Occipital lobe (tissue), 2 donors: ENCODE results near the gene RHBDL1. TPM values are rescaled to one million over a fixed set of nuclear protein-coding genes. Genes with fewer than 3 reads are reported as not detected.

ENCODE experiments used
- DNase-seq: peaks from one replicate; lab custom pipeline; 2025; lab: John Stamatoyannopoulos, UW
- total RNA-seq: library from RNA; depleted of rRNA; stranded (reverse); fragments of >200 nt; gene quantifications from one replicate; pipeline ENCODE4 v1.2.3, GENCODE V29; 2014

RHBDL1 gene
- total RNA-seq, 1 donor from 2014 or later = 1.4 TPM

DNA sequence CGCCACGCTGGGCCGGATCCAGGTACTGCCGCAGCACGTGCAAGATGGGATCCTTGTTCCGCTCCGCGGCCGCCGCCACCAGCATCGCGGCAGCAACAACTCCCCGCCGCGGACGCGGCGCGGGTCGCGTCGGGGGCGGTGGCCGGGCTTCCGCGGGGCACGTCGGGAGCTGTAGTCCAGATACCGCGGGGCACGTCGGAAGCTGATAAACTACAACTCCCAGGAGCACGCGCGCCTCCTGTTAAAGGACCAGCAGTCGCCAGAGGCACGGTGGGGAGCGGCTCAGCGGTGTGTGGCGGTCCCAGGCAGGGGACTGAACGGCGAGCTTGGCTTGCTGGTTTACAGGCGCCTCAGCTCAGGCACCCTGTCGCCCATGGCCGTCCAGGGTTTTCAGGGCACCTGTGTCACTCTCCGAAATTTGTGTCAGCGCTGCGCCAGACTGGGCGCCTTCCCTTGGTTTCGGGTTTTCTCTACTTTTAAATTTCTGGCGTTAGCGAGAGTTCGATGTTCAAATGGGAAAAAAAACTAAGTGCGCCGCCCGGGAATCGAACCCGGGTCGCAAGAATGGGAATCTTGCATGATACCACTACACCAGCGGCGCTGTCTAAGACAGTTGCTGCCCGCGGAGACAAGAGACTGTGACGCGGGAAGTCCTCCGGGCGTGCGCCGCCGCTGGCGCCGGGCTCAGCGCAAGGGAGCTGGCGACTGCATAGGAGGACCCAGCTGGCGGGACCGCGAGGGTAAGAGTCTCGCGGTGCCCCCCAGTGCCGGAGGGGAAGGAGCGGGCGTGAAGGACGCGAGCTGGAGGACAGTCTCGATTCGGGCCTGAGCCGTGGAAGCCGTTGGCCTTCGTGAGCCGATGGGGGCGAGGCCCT, 39.0 kb upstream of the RHBDL1 start, which contains the start of gene METTL26:
TSS of gene METTL26 (minus strand) at position 100 of the 875 bp plus-strand sequence. CDS start at position 85, 15 bp downstream.
- peak; percentile 93 for DNase-seq

DNA sequence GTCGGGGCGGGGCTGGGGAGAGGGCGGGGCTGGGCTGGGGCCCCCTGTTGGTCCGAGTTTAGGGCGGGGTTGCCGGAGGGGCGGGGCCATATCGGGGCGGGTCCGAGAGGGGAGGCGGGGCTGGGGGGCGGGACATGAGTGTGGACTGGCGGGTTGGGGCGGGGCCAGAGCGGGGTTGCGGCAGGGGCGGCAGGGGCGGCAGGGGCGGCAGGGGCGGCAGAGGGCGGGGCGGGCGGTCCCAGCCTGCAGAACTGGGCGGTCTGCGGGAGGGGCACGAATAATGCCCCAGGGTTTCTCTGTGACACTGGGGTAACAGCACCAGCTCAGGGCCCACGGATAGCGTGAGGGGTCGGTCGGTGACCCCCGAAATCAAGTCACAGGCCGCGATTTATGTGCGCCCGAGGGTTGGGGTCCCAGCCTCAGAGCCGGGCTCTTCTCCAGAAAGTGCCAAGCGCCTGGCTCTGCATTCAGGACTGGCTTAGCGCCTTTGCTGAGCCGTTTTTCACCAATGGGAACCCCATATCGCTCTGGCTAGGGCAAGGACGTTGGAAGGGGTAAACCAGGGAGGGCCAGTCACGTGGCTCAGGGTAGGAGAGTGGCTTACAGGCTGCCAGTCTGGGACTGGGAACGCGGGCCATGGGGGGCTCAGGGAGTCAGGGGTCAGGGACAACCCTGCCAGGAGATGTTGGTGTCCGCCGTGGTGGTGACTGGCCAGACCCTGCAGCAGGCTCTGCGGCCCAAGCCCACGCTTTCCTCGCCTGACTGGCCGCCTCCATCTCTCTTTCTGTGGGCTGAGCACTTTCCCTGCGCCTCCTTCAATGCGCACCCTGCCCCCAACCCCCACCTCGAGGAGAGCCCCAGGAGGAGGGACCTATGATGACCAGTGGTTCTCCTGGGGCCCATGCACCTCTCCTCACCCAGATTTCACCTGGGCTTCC, 38.1 kb upstream of the RHBDL1 start:
- peak; percentile 93 for DNase-seq

DNA sequence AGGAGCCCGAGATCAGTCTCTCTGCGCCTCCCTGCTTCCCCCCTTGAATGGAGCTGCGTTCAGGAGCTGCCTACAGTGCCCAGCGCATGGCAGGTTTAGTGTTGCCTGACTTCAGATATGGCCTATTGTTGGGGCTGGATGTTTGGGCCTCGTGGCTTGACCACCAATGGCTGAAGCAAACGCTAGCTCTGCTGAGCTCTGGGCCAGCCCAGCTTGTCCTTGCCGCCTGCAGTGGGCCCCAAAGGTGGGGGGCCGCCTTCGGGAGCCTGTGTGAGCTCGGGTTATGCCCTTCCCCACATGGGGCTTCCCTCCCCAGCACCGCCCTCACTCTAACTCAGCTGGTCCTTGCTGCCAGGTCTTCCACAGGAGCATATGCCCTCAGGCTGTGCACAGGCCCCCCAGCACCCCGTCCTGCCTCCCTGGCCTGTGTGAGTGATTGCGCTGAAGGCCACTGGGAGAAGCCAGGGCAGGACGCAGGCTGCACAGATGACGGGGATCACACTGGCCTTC, 37.4 kb upstream of the RHBDL1 start:
- no peak for DNase-seq

DNA sequence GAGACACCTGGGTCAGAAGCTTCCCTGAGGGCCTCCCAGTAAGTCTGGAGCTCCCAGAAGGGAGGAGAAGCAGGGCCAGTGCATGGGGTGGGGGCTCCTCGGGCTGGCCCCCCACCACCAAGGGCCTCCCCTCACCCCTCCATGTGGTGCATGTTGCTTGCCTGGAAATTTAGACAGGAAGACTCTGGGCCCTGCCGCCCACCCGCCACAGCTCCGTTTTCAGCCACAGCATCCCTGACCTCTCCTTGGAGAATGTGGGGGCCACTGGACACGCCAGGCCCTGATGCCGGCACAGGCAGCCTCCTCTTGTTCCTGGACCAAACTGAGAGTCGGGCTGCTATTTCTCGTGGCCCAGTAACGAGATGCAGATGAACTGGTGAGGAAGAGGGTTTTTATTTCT, 36.6 kb upstream of the RHBDL1 start:
- DNase-seq = no peak

DNA sequence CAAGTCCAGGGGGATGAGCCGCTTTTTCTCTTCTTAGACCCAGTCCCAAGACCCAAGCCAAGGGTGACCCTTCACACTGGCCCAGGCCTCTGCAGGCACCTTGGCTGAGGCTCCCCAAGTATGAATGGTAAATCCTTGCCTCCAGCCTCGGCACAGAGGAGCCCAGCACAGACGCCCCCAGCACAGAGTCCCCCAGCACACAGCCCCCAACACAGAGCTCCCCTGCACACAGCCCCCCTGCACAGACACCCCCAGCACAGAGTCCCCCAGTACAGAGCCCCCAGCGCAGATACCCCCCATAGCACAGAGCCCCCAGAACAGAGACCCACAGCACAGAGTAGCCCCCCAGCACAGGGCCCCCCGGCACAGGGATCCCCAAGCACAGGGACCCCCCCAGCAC, 34.9 kb upstream of the RHBDL1 start:
- DNase-seq = no peak

DNA sequence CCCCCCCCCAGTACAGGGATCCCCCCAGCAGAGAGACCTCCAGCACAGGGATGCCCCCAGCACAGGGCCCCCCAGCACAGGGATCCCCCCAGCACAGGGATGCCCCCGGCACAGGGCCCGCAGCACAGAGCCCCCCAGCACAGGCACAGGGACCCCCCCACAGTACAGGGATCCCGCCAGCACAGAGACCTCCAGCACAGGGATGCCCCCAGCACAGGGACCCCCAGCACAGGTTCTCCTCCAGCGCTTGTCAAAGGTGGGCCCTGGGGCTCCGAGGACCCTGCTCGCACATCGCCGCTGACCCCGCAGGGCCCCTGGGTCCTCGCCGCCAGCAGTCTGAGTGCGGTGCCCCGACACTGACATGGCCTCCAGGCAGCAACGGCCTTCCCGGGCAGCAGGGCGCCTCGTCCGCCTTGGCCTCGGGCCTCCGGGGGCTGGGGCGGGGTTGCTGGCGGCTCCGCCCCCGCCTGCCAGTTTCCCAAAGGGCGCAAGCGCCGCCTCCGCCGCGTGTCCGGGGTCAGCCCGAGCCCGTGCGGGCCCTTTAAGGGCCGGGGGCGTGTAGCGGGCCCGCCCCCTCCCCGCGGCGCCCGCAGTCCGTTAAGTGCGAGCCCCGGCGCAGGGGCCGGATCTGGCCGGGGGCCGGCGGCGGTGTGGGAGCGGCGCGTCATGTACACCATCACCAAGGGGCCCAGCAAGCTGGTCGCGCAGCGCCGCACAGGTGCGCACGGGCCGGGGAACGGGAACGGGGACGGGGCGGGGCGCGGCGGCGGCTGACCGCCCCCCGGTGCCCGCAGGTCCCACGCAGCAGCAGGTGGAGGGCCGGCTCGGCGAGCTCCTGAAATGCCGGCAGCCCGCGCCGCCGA, 33.9 kb upstream of the RHBDL1 start, which contains the start of gene MCRIP2:
TSS of gene MCRIP2 (plus strand) at position 503 of the 863 bp plus-strand sequence. CDS start at position 667, 164 bp downstream.
- peak; percentile 70 for DNase-seq

DNA sequence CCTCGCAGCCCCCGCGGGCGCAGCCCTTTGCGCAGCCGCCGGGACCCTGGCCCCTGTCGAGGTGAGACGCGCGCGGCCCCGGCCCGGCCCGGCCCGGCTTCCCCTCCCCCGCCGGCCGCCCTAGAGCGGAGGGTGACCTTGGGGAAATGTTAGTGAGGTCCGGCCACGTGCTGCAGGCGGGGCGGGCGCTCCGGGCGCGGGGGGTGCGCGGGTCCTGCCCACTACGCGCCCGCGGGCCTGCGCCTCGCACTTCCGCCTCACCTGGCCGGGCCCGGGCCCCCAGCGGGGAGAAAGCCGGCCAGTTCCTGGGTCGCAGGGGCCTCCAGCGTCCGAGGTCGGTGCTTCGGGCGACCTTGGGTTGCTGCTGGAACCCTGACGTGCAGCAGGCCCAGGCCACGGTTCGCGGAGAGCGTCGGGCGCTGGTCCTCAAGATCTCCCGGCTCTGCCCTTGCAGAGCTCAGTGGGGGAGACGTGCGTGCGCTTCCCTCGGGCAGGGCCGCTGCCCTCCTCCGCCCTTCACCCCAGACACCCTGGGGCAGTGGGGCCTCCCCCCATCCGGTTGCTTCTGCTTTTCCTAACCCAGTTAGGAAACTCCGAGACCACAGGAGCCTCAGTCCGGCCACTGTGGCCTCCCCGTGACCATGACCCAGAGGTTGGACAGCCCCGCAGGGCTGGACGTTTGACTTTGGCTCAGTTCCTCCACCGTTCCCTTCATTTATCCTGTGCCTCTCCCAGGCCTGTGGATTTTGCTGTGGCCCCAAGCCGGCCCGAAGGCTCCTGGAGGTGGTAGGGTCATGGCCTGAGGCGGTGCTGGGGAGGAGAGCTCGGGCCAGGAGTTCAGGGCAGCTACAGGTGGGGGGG, 33.1 kb upstream of the RHBDL1 start:
- no peak for DNase-seq

DNA sequence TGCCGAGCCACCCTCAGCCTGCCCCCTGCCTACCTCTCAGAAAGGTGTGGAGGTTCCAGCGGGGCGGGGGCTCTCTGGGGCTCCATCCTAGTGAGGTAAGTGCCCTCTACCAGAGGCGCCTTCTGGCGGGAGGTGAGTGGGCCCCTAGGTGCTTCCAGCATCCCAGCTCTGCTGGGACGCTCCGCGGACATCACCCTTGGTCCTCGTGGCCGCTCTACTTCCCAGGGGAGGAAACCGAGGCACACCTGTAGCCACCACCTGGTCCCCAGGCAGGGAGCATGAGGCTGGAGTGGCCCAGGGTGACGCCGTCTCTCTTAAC, 32.5 kb upstream of the RHBDL1 start:
- DNase-seq = no peak

DNA sequence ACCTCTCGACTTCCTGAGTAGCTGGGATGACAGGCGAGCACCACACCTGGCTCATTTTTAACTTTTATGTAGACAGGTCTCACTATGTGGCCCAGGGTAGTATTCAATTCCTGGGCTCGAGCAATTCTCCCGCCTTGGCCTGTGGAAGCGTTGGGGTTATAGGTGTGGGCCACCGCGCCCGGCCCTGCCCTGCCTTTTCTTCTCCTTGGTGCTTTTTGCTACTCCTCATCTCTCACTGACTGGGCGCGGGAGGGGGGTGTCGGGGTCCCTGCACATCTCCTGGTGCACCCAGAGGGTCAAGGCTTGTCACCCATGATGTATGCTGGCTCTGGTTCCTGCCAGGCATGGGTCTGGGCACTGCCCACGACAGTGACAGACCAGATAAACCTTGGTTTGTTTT, 30.9 kb upstream of the RHBDL1 start:
- no peak for DNase-seq

DNA sequence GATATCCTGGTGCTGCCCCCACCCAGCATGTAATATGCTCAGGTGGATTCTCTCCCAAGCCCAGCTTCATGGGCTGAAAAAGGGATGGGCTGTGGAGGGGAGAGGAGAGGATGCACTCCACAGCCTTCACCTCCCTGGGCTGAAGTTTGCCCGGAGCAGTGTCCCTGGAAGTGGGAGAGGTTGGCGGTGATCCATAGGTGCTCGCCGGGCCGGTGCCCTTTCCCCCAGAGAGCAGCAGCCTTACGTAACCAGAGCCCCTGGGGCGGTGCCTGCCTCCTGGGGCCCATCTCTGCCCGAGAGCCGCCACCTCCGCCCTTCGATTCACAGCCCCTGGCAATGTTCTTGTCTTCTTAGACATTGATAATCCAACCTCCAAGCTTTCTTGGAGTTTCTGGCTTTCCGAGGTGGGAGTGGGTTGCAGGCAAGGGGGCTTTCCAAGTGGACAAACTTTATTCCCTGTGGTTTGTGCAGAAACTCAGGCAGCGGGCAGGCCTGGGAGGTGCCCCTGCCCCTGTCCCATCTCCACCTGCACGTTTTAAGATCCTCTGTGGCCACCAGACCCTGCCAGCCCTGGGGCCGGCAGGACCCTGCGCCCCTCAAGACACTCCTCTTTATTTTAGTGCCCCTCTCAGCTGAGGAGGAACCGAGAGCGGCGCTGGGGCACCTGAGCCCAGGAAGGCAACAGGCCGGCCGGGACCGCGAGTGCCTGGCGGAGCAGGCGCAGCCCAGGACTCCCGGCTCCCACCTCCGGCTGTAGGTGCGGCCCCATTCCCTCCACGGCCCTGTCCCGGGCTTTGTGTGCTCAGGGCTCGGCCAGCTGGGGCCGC, 29.4 kb upstream of the RHBDL1 start:
- DNase-seq = no peak

DNA sequence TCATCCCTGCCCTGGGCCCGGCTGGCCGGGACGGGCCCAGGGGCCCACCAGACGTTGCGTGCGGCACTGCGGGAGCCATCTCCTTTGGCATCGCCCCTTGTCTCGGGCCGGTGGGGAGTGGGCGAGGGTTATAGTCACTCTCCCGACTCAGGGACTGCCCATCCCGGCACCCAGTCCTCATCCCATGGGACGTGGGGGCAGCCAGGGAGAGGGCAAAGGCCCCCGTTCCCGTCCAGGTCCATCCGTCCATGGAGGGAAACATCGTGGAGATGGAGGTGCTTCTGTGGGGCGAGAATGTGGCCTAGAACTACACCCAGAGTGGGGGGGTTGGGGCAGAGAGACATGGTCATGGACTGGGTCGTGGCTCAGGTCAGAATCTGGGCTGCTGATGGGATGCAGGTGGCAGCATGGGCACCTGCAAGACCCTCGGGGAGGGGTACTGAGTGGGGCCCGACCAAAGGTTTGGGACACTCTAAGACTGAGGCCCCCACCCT, 28.7 kb upstream of the RHBDL1 start:
- no peak for DNase-seq

DNA sequence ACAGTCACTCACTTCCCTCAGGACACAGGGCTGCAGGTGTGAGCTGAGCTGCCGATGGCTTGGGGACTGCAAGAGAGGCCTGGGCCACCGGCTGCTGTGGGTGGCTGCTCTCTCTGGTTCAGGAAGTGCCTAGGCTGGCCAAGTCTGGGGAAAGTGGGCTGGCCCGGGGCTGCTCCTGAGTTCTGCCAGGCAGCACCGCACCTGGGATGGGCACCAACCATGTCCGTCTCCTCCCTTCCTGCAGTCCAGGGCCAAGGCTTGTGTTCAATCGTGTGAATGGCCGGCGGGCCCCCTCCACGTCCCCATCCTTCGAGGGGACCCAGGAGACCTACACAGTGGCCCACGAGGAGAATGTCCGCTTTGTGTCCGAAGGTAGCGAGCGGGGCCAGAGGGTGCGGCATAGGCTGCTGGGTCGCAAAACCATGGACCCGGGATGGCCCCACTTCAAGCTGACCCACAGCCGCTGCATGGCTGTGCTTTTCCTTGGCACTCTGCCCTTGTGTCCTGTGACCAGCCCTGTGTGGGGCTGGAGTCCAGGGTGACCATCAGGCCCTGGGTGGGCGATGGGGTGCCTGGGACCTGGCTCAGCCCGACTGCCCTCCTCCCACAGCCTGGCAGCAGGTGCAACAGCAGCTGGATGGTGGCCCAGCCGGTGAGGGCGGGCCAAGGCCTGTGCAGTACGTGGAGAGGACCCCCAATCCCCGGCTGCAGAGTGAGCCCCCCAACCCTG, 28.1 kb upstream of the RHBDL1 start:
- no peak for DNase-seq

DNA sequence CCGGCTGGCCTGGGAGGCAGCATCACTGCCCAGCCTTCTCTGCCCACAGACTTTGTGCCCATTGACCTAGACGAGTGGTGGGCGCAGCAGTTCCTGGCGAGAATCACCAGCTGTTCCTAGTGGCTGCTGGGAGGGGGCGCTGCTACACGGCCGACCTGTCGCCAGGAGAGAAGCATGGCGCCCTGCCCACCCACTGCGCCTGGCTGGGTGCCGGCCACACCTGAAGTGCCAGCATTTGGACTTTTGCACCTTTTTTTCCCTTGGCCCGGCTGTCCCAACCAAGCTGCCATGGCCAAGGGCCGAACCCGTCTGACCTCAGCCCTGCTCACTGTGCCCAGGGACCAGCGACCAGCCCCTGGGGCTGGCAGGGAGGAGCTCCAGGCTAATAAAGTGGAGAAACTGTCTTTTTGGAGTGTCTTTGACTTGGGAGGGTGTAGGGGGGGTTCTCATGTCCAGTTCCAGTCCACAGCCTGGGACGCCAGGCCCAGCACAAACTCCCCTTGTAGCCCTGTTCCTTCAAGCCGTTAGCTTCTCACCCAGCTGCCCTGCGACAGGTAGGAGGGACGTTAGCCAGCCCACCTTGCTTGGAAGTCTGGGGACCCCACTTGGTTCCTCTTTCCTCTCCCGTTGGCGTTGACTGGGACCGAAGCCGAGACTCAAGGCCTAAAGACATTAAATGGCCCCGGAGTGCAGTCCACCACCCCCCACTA, 27.2 kb upstream of the RHBDL1 start:
- no peak for DNase-seq

DNA sequence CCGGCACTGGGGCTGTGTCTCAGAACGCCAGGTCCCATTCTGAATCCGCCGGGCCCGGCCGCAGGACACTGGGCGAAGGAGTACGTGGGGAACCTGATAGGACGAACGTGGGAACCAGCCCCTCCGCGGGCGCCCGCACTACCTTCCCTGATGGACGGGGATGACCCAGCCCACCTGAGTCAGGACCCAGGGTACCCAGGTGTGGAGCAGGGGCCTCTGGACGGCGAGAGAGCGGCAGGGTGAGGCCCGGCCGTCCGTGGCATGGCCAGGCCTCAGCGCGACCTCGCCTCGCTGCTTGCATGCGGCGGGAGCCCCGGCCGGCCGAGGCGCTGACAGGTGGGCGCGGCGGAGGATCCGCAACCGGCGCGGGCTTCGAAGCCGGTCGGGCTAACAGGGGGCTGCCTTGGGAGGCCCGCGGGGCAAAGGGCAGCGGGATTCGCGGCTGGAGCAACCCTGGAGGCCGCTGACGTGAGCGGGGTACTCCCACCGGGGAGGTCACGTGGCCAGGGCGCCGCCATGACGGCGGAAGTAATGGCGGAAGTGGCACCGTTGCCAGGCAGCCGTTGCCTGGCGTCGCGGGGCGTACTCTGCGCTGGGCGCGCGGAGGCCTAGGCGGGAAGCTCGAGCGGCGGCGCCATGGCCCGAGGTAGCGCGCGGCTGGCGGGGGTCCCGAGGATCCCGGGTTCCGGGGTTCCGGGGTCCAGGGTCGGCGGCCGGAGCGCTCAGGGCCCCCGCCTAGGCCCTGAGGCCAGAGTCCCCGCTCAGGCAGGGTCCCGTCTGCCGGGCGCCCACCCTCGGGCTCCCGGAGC, 26.5 kb upstream of the RHBDL1 start, which contains the start of gene WDR90:
TSS of gene WDR90 (plus strand) at position 585 of the 809 bp plus-strand sequence. CDS start at position 637, 52 bp downstream.
- DNase-seq = peak; percentile 82

DNA sequence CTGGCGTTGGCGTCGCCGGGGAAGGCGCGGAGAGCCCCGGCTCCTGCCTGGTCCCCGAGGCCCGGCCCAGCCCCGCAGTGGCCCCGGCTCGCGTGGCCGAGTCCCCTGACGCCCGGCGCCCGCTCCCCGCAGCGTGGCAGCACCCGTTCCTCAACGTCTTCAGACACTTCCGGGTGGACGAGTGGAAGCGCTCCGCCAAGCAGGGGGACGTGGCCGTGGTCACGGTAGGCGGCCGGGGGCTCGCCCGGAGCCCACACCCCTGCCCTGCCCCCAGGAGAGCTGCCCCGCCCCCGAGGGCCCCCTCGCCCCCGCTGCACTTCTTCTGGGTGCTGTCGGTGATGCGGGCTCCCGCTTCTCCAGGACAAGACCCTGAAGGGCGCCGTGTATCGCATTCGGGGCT, 25.8 kb upstream of the RHBDL1 start:
- no peak for DNase-seq

DNA sequence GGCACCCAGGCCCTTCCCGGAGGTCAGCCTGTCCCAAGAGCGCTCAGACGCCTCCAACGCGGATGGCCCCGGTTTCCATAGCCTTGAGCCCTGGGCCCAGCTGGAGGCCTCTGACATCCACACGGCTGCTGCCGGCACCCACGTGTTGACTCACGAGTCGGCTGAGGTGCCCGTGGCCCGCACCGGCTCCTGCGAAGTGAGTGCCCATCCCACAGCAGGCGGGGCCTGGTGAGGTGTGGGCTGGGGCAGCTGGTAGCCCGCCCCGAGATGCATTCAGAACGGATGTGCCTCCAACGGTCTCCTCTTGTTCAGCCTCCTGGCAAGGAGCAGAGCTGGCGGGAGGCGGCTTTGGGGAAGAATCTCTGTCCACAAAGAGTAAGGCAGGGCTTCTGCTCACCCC, 23.6 kb upstream of the RHBDL1 start:
- no peak for DNase-seq
